HepG2 (cell line): ENCODE measurements around the gene ELMO2. TPM values are rescaled to one million over a fixed set of nuclear protein-coding genes. Genes with fewer than 3 reads are reported as not detected.

Experiments used
- ARNT2 ChIP-seq: sonication (generic); formaldehyde crosslinking; IDR thresholded peaks from 2 replicates; pipeline ENCODE4 v1.8.0; 2022; ENCODE audit warnings: mild to moderate bottlenecking, low read depth, missing genetic modification reagents, moderate library complexity
- ASH2L ChIP-seq: fragments of 300-600, 200-600 bp; sonication (generic); IDR thresholded peaks from 2 replicates; pipeline ENCODE4 v1.7.0; 2017; ENCODE audit warnings: low read depth, mild to moderate bottlenecking, moderate library complexity, mixed read lengths, low read length; ENCODE audit not compliant: insufficient read length
- ELF1 ChIP-seq: sonication (generic); formaldehyde crosslinking; IDR thresholded peaks from 2 replicates; pipeline ENCODE4 v1.4.0; 2020; ENCODE audit warnings: missing genetic modification reagents
- NR2F6 ChIP-seq, 2 experiments: IDR thresholded peaks; 2 replicates each; pipeline ENCODE4 v1.6.1; 2016; ENCODE audit warnings: antibody characterized with exemption in 1 of 2, mild to moderate bottlenecking in 1 of 2
- ONECUT2 ChIP-seq: sonication (generic); formaldehyde crosslinking; IDR thresholded peaks from 2 replicates; pipeline ENCODE4 v1.4.0; 2020; ENCODE audit warnings: missing genetic modification reagents
- PITX1 ChIP-seq: sonication (generic); formaldehyde crosslinking; IDR thresholded peaks from 2 replicates; pipeline ENCODE4 v1.5.1; 2020; ENCODE audit warnings: mild to moderate bottlenecking, missing genetic modification reagents
- POGZ ChIP-seq: sonication (generic); formaldehyde crosslinking; IDR thresholded peaks from 2 replicates; pipeline ENCODE4 v1.4.0; 2020; ENCODE audit warnings: mild to moderate bottlenecking, missing genetic modification reagents
- PRPF4 ChIP-seq: fragments of 200-400 bp; formaldehyde crosslinking; IDR thresholded peaks from 2 replicates; pipeline ENCODE4 v1.6.1; 2016; ENCODE audit warnings: low read length, low read depth; ENCODE audit not compliant: poor library complexity, severe bottlenecking
- RERE ChIP-seq: IDR thresholded peaks from 2 replicates; pipeline ENCODE4 v1.6.1; 2016; ENCODE audit warnings: low read depth, missing genetic modification reagents, missing compliant biosample characterization
- TARDBP ChIP-seq: sonication (generic); formaldehyde crosslinking; IDR thresholded peaks from 2 replicates; pipeline ENCODE4 v1.8.0; 2022; ENCODE audit warnings: mild to moderate bottlenecking, missing genetic modification reagents
- YEATS4 ChIP-seq: sonication (generic); formaldehyde crosslinking; IDR thresholded peaks from 2 replicates; pipeline ENCODE4 v1.4.0; 2020; ENCODE audit warnings: missing genetic modification reagents, borderline replicate concordance
- ZNF280D ChIP-seq: sonication (generic); formaldehyde crosslinking; IDR thresholded peaks from 2 replicates; pipeline ENCODE4 v1.5.1; 2020; ENCODE audit warnings: mild to moderate bottlenecking, missing genetic modification reagents
- ZNF484 ChIP-seq: sonication (generic); formaldehyde crosslinking; IDR thresholded peaks from 2 replicates; pipeline ENCODE4 v1.5.1; 2020; ENCODE audit warnings: mild to moderate bottlenecking, low read depth, missing genetic modification reagents, borderline replicate concordance
- ZNF577 ChIP-seq: sonication (generic); formaldehyde crosslinking; IDR thresholded peaks from 2 replicates; pipeline ENCODE4 v1.4.0; 2020; ENCODE audit warnings: mild to moderate bottlenecking, low read depth, missing genetic modification reagents, borderline replicate concordance
- ZNF777 ChIP-seq: sonication (generic); formaldehyde crosslinking; IDR thresholded peaks from 2 replicates; pipeline ENCODE4 v1.4.0; 2020; ENCODE audit warnings: missing genetic modification reagents
- ZNF784 ChIP-seq: sonication (generic); formaldehyde crosslinking; IDR thresholded peaks from 2 replicates; pipeline ENCODE4 v1.5.1; 2020; ENCODE audit warnings: missing genetic modification reagents, mild to moderate bottlenecking, borderline replicate concordance
- ZSCAN5A ChIP-seq: sonication (generic); formaldehyde crosslinking; IDR thresholded peaks from 2 replicates; pipeline ENCODE4 v1.8.0; 2022; ENCODE audit warnings: mild to moderate bottlenecking, missing genetic modification reagents, borderline replicate concordance
- polyA plus RNA-seq, 8 experiments: library from polyadenylated mRNA; depleted of rRNA in 3 of 8; stranded (reverse) in 7 of 8; unstranded in 1 of 8; fragments of >200 nt; fragmentation: Illumina TruSeq in 4 of 8; extraction: Trizol in 4 of 8; gene quantifications; 2 replicates each; pipeline versions ENCODE4 v1.2.1 to v1.2.3, GENCODE V29; 2011 to 2016; ENCODE audit warnings: low read depth in 4 of 8, missing spikeins in 1 of 8, mixed read lengths in 1 of 8; ENCODE audit not compliant: insufficient read depth in 1 of 8
- total RNA-seq, 5 experiments: library from RNA; depleted of rRNA; stranded (reverse); fragments of >200 nt; fragmentation: Illumina TruSeq; extraction: Trizol; gene quantifications; 2 replicates each; pipeline ENCODE4 v1.2.3, GENCODE V29; 2016; ENCODE audit warnings: low read depth in 1 of 5

ELMO2 gene
- total and polyA plus RNA-seq, 2 of the 13 experiments (the other 11 are each of a cell fraction or from before 2014, with no cell fraction given) = 30.6 to 35.7 TPM

GRCh38 chr20:46363874-46364669 is 42.3 kb downstream of the ELMO2 start (continued):
- no peak; the same call in none of the 2 replicates for TF ChIP-seq YEATS4
- peak; percentile 56; the same call in 1 of the 2 replicates for TF ChIP-seq ZNF777 (CRISPR knock-in tag)
- TF ChIP-seq ELF1 (CRISPR knock-in tag) = peak; percentile 83
- TF ChIP-seq NR2F6 (IDR thresholded peaks at IDR 0.05) = no peak
- TF ChIP-seq NR2F6 (CRISPR knock-in tag; IDR thresholded peaks at IDR 0.05) = peak; percentile 63
- no peak for TF ChIP-seq ONECUT2
- peak; percentile 96 for TF ChIP-seq ZNF280D
- no peak for TF ChIP-seq ZNF577 (CRISPR knock-in tag)
- TF ChIP-seq RERE (CRISPR knock-in tag) = peak; percentile 61; the same call in 1 of the 2 replicates
- TF ChIP-seq ARNT2 (CRISPR knock-in tag) = peak; percentile 92
- TF ChIP-seq POGZ (CRISPR knock-in tag) = peak; percentile 88
- peak; percentile 99 for TF ChIP-seq ASH2L
- TF ChIP-seq PITX1 (CRISPR knock-in tag) = peak; percentile 85
- peak; percentile 98 for TF ChIP-seq ZSCAN5A (CRISPR knock-in tag)
- TF ChIP-seq PRPF4 = no peak
- peak; percentile 92; the same call in 1 of the 2 replicates for TF ChIP-seq ZNF784
- peak; percentile 91 for TF ChIP-seq TARDBP (CRISPR knock-in tag)
- TF ChIP-seq ZNF484 (CRISPR knock-in tag) = peak; percentile 89; the same call in 1 of the 2 replicates
